GM18526 (cell line): ENCODE results near the gene CNTNAP2.

Experiments
- POLR2A ChIP-seq: IDR thresholded peaks from 3 replicates; pipeline ENCODE4 v1.6.1; 2011; ENCODE audit not compliant: insufficient read length; ENCODE audit errors: extremely low read depth

CNTNAP2 gene

DNA sequence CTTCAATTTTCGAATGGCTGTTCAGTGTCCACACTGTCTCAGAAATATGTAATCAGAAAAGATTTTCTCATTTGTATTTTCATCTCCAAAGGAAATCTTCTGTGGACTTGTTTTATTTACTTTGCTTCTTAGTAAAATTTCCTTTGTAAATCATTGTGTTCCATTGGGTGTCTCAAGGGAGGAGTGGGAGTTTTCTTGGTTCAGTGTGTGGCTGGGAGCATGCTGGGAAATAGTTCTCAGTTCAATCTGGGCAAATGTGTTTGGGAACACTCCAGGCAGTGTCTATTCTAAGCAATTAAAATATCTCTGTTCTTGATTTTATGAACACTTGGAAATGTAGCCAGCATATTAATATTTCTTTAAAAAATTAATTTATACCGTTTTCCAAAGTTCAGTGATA lies 1019.8 kb downstream of the CNTNAP2 start:
- no peak for TF ChIP-seq POLR2A

DNA sequence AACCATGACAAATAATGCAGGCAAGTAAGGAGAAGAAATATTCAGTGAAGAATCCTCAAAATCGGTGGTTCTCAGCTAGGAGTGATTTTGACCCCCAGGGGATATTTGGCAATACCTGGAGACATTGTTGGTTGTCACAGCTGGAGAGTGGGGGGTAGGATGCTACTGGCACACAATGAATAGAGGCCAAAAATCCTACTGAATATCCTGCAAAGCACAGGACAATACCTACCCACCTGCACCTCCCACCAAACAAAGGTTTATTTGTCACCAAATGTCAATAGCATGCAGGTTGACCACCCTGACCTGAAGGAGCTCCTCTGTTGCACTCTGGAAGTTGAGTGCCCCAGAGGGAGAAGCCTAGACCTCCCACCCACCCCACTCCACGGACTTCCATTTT lies 1028.6 kb downstream of the CNTNAP2 start:
- TF ChIP-seq POLR2A: no peak

DNA sequence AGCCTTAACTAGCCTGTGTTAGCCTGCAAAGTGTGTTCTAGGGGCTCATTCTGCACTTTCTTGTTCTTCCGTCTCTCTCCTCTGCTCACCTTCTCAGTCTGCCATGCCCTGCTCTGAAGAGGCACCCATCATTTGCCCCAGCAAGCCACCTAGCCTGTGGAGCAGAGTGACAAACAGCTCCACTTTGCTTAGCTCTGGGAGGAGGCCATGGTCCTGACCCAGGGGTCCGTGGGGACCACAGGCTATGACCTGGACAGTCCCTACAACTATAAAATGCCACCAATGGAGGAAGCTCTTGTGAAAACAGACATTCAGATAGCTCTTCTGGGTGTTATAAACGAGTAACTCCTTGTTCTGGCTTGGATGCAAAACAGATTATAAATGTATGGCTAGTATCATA lies 1029.6 kb downstream of the CNTNAP2 start:
- no peak for TF ChIP-seq POLR2A

GRCh38 chr7:147151661-147152060 lies 1035.1 kb downstream of the CNTNAP2 start:
- no peak for TF ChIP-seq POLR2A

- TF ChIP-seq POLR2A: no peak
These were observed 1037.0 kb downstream of the CNTNAP2 start for GRCh38 chr7:147153571-147153970.

DNA sequence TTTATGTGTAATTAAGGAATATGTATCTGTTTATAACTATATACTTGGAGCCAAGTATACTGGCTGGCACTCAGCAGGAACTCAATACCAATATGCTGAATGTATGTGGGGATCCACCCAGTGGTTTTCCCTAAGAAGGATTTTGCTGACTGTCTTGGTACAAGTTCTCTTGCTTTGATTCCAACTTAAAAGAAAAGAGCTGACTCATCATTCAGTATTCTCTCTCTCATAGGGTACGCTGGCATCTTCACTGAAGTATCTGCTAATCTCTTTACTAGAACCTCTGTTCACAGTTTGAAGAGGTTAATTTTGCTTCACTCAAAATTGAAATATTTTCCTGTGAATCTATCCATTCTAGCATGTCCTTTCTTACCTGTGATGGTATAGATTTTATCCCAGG lies 1044.8 kb downstream of the CNTNAP2 start:
- TF ChIP-seq POLR2A: no peak

DNA sequence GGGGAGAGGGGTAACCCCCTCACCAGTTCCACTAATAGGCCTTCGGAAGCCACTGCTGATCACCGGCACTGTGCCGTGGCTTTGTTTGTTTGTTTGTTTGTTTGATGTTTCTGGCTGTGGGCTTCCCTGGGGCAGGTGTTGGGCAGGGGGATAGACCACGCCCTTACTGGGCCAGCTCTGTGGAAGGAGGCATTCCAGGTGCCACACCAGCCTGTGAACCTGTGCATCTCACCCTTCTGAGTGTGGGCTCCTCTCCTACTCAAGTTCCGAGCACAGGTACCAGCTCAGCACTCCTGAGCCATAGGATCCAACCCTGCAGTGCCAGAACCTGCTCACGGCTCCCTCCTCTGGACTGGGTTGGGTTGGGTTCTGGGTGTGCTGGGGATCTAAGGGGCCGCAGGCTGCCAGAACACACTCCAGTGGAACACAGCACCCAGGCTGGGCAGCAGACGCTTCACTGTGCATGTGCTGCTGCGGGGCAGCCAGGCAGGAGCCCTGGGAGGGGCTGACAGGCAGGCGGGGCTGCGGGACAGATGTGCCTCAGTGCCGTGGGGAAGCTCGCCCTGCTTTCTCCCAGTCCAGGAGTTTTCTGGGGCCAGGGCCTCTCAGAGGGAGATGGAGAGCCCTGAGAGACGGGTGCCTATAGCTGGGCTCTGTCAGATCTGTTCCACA lies 1053.9 kb downstream of the CNTNAP2 start:
- no peak for TF ChIP-seq POLR2A

GRCh38 chr7:147171013-147171391 lies 1054.4 kb downstream of the CNTNAP2 start:
- no peak for TF ChIP-seq POLR2A

DNA sequence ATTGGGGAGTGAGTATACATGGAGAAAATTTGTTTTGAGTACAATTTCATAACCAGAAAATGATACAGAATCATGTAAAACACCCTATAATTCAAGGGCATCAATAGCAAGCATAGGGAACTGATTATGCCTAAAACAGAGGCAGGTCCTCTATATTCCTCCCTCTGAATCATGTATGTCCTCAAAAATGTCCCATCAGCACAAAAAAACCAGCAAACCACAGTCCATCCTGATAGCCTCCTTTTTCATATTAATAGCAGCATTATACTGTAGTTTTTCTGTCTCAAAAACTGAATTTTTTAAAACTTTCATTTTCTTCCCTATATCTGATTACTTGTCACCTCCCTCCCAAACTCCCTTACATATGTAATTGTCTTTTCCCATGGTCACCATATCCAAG lies 1057.3 kb downstream of the CNTNAP2 start:
- TF ChIP-seq POLR2A: no peak

DNA sequence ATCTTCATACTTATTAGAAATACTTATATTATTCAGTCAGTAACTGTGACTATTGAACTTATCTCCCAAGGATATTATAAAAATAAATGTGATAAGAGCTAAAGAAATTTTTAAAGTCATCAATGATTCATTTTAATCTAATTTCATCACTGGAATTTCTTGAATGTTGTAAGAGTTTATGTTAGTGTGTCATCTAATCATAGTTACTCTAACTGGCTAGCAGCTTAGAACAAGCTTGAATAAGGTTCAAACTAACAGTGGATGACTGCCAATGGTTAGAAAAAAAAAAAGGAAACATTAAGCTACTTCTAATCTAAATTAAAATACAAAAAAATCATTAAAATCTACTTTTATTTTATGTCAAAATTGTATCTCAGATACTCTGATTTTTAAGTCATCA lies 1066.3 kb downstream of the CNTNAP2 start:
- TF ChIP-seq POLR2A: no peak

GRCh38 chr7:147183276-147183675 lies 1066.7 kb downstream of the CNTNAP2 start:
- no peak for TF ChIP-seq POLR2A

DNA sequence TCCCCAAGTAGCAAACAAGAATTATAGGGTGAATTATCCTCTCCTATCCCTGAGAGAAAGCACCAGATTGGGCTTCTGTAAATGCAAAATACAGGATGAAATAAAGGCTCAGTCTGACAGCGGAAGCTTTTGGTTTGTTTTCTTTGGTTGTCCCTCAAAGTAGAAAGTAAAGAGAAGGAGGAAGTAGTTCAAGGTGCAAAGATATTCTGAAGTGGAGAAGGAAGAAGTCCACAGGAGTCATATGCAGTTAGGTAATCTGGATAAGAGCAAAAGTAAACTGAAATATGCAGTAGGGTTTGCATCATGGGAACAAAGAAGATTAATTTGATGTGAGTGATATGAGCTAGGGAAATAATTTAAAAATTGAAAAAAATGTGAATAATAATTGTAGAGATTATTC lies 1071.9 kb downstream of the CNTNAP2 start:
- no peak for TF ChIP-seq POLR2A

GRCh38 chr7:147193476-147193875 lies 1076.9 kb downstream of the CNTNAP2 start:
- TF ChIP-seq POLR2A: no peak

- TF ChIP-seq POLR2A: no peak
These were observed 1079.9 kb downstream of the CNTNAP2 start for GRCh38 chr7:147196481-147196880.

DNA sequence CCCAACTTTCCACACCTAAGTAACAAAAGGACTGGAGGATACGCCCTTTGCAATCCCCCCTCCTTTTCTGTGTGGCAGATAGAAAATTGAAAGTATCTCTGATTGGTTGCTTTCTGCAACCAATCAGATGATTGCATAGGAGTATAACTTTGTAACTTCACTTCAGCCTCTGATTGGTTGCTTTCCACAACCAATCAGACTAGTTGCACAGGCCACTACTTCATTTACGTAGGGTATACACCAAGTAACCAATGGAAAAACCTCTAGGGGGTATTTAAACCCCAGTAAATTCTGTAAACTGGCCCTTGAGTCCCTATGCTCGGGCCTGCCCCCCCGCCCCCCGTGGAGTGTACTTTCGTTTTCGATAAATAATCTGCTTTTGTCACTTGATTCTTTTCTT lies 1080.4 kb downstream of the CNTNAP2 start:
- TF ChIP-seq POLR2A: no peak

- TF ChIP-seq POLR2A: no peak
These were observed 1083.3 kb downstream of the CNTNAP2 start for GRCh38 chr7:147199868-147200267.

- no peak for TF ChIP-seq POLR2A
These were observed 1091.4 kb downstream of the CNTNAP2 start for GRCh38 chr7:147207988-147208387.

GRCh38 chr7:147231275-147231674 lies 1114.7 kb downstream of the CNTNAP2 start:
- TF ChIP-seq POLR2A: no peak

DNA sequence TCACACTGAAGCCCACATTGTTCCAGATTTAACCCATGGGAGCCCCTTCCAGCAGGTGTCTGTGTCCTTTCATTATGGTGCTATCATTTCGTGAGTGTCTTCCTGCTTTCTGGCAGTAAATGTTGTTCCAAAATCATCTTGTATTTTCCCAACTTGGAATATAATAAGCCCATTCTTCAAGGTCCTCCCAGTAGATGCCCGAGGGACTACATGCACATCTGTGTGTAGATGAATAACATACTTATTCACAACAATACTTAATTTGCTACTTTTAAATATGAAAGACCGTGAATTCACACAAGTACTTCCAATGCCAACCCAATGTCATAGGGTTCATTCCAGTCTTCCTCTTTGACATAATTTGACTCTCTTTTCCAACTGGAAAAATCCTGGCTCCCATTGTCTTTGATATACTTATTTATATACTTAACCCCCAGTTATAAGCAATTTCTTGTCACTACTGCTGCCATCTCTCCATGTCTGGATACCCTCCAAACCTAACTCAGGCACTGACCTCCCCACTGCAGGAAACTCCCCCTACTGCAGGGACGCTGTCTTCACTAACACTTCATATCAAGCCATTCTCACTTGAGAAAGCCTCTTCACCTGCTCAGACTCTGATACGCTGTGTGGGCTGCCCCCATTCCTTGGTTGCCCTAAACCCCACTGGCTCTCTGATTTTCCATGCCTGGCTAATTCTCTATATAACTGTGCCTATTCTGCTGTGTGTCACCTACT lies 1119.2 kb downstream of the CNTNAP2 start:
- no peak for TF ChIP-seq POLR2A
